A549 (cell line): ENCODE results near the gene LRRC71. TPM values are rescaled to one million over a fixed set of nuclear protein-coding genes. Genes with fewer than 3 reads are reported as not detected.

Experiments used
- ATAC-seq, 2 experiments: fragments of 200-7000 bp in 1 of 2; fragments of >200 bp in 1 of 2; cut with Nextera tagmentation in 1 of 2; cut with Tn5 transposase in 1 of 2; 3 replicates each; pipeline versions ENCODE4 v1.8.0 to v1.9.1; 2018 to 2020; ENCODE audit warnings: mild to moderate bottlenecking in 1 of 2, moderate library complexity in 1 of 2
- CTCF ChIA-PET: fragments of 300-600 bp; sonication (Branson Sonifier 250); formaldehyde crosslinking; extraction: SDS; loops from one replicate; lab custom pipeline; 2021; ENCODE audit warnings: antibody characterized with exemption, inconsistent platforms; lab: Yijun Ruan, JAX
- POLR2A ChIA-PET: fragments of 350-600 bp; formaldehyde crosslinking; extraction: SDS; loops from one replicate; lab custom pipeline; 2021; ENCODE audit warnings: antibody characterized with exemption, inconsistent platforms; lab: Yijun Ruan, JAX
- DNase-seq, 2 experiments: peaks; one replicate each; pipeline versions ENCODE4 v3.0.0 to v3.0.0-alpha.2; 2011 to 2016; ENCODE audit warnings: low read depth in 1 of 2, low spot score in 1 of 2
- FAIRE-seq: peaks from 2 replicates; lab custom pipeline; 2011; peaks lifted over from hg19 to GRCh38; lab: Jason Lieb, UNC
- H3K27ac ChIP-seq, 2 experiments: fragments of >200 bp; sonication (Bioruptor Twin); formaldehyde crosslinking; 3 replicates each; pipeline ENCODE4 v1.5.1; 2016 to 2017
- H3K4me1 ChIP-seq: fragments of >200 bp; sonication (Bioruptor Twin); formaldehyde crosslinking; 3 replicates; pipeline ENCODE4 v1.6.1; 2016
- H3K4me2 ChIP-seq: fragments of >200 bp; sonication (Bioruptor Twin); formaldehyde crosslinking; 3 replicates; pipeline ENCODE4 v1.6.1; 2016
- H3K4me3 ChIP-seq: fragments of >200 bp; sonication (Bioruptor Twin); formaldehyde crosslinking; 3 replicates; pipeline ENCODE4 v1.5.1; 2016
- H3K9me3 ChIP-seq: fragments of >200 bp; sonication (Bioruptor Twin); formaldehyde crosslinking; 3 replicates; pipeline ENCODE4 v1.6.1; 2016
- BHLHE40 ChIP-seq: IDR thresholded peaks from 2 replicates; pipeline ENCODE4 v1.6.1; 2012; ENCODE audit warnings: low read depth, low read length, inconsistent platforms
- CHD2 ChIP-seq: fragments of 150-350 bp; IDR thresholded peaks from 2 replicates; pipeline ENCODE4 v1.6.1; 2014; ENCODE audit warnings: low read length; ENCODE audit not compliant: partially characterized antibody
- E2F6 ChIP-seq: IDR thresholded peaks from 2 replicates; pipeline ENCODE4 v1.6.1; 2012; ENCODE audit warnings: low read depth, borderline replicate concordance
- EHMT2 ChIP-seq: fragments of 200-600 bp; sonication (generic); IDR thresholded peaks from 2 replicates; pipeline ENCODE4 v1.6.1; 2016; ENCODE audit warnings: antibody characterized with exemption, low read depth, mild to moderate bottlenecking, moderate library complexity
- ELK1 ChIP-seq: fragments of 150-350 bp; IDR thresholded peaks from 2 replicates; pipeline ENCODE4 v1.6.1; 2014; ENCODE audit warnings: low read depth, mild to moderate bottlenecking, low read length
- EP300 ChIP-seq, 2 experiments: fragments of >200 bp; sonication (Bioruptor Twin); formaldehyde crosslinking; IDR thresholded peaks; 2 replicates in 1 of 2; 3 replicates in 1 of 2; pipeline ENCODE4 v1.6.1; 2016 to 2017
- ESRRA ChIP-seq: fragments of 150-350 bp; IDR thresholded peaks from 2 replicates; pipeline ENCODE4 v1.6.1; 2014; ENCODE audit warnings: mild to moderate bottlenecking, low read length, borderline replicate concordance
- FOSB ChIP-seq: fragments of 250-450 bp; sonication (Bioruptor Pico); IDR thresholded peaks from 2 replicates; pipeline ENCODE4 v1.5.0; 2020; ENCODE audit warnings: mild to moderate bottlenecking, moderate library complexity
- GATA3 ChIP-seq: IDR thresholded peaks from 2 replicates; pipeline ENCODE4 v1.6.1; 2012; ENCODE audit warnings: borderline replicate concordance
- HDAC2 ChIP-seq: fragments of 200-600 bp; sonication (generic); IDR thresholded peaks from 2 replicates; pipeline ENCODE4 v1.6.1; 2016
- HES2 ChIP-seq: fragments of >200 bp; sonication (Bioruptor Twin); formaldehyde crosslinking; IDR thresholded peaks from 2 replicates; pipeline ENCODE4 v1.6.1; 2016
- HEYL ChIP-seq: fragments of 250-450 bp; sonication (Bioruptor Pico); IDR thresholded peaks from 2 replicates; pipeline ENCODE4 v1.8.0; 2021; ENCODE audit warnings: mild to moderate bottlenecking, moderate library complexity
- HMGXB4 ChIP-seq: fragments of 250-450 bp; sonication (Bioruptor Pico); IDR thresholded peaks from 2 replicates; pipeline ENCODE4 v1.5.0; 2021; ENCODE audit warnings: mild to moderate bottlenecking, moderate library complexity, borderline replicate concordance
- JUN ChIP-seq, 2 experiments: fragments of >200 bp; sonication (Bioruptor Twin); formaldehyde crosslinking; IDR thresholded peaks; 2 replicates in 1 of 2; 3 replicates in 1 of 2; pipeline ENCODE4 v1.6.1; 2016 to 2017
- JUNB ChIP-seq: fragments of >200 bp; sonication (Bioruptor Twin); formaldehyde crosslinking; IDR thresholded peaks from 2 replicates; pipeline ENCODE4 v1.6.1; 2016
- KDM5A ChIP-seq: fragments of 200-600 bp; sonication (generic); IDR thresholded peaks from 2 replicates; pipeline ENCODE4 v1.6.1; 2016; ENCODE audit warnings: antibody characterized with exemption, mild to moderate bottlenecking
- MAFK ChIP-seq: fragments of 450-650 bp; IDR thresholded peaks from 2 replicates; pipeline ENCODE4 v1.6.1; 2014; ENCODE audit not compliant: partially characterized antibody
- MAZ ChIP-seq: fragments of 150-350 bp; IDR thresholded peaks from 2 replicates; pipeline ENCODE4 v1.6.1; 2014; ENCODE audit warnings: antibody characterized with exemption, low read depth, low read length, borderline replicate concordance
- NFE2L2 ChIP-seq: fragments of 150-350 bp; conservative IDR thresholded peaks from 2 replicates; pipeline ENCODE4 v1.6.1; 2014; ENCODE audit warnings: low read length
- NR3C1 ChIP-seq: fragments of >200 bp; sonication (Bioruptor Twin); formaldehyde crosslinking; IDR thresholded peaks from 3 replicates; pipeline ENCODE4 v1.6.1; 2017
- PHF8 ChIP-seq: fragments of 200-600 bp; sonication (generic); IDR thresholded peaks from 2 replicates; pipeline ENCODE4 v1.6.1; 2016; ENCODE audit warnings: low read depth, mild to moderate bottlenecking, antibody characterized with exemption, moderate library complexity, borderline replicate concordance
- POLR2A ChIP-seq: IDR thresholded peaks from 2 replicates; pipeline ENCODE4 v1.6.1; 2012; ENCODE audit warnings: mild to moderate bottlenecking, low read length
- POLR2AphosphoS2 ChIP-seq: conservative IDR thresholded peaks from 2 replicates; pipeline ENCODE4 v1.6.1; 2012; ENCODE audit warnings: low read length, improper control_type of control experiment, inconsistent platforms
- RFX5 ChIP-seq: fragments of 450-650 bp; IDR thresholded peaks from 2 replicates; pipeline ENCODE4 v1.7.1; 2014; ENCODE audit warnings: antibody characterized with exemption, mild to moderate bottlenecking, moderate library complexity
- SMC3 ChIP-seq: fragments of >200 bp; sonication (Bioruptor Twin); formaldehyde crosslinking; IDR thresholded peaks from 3 replicates; pipeline ENCODE4 v1.6.1; 2018; ENCODE audit warnings: inconsistent platforms
- TFCP2L1 ChIP-seq: fragments of 250-450 bp; sonication (Bioruptor Pico); IDR thresholded peaks from 2 replicates; pipeline ENCODE4 v1.5.0; 2021; ENCODE audit warnings: mild to moderate bottlenecking
- ZC3H11A ChIP-seq: fragments of 450-650 bp; IDR thresholded peaks from 2 replicates; pipeline ENCODE4 v1.6.1; 2014; ENCODE audit warnings: antibody characterized with exemption, mild to moderate bottlenecking
- ZNF302 ChIP-seq: fragments of 250-450 bp; sonication (Bioruptor Pico); IDR thresholded peaks from 2 replicates; pipeline ENCODE4 v1.9.0; 2021; ENCODE audit warnings: inconsistent platforms, mild to moderate bottlenecking, moderate library complexity
- WGBS: methylation state at CpG from one replicate; pipeline ENCODE4 v1.1.6; 2017; ENCODE audit errors: missing lambda C conversion rate; 5-methylcytosine and 5-hydroxymethylcytosine counted together
- polyA plus RNA-seq, 4 experiments: library from polyadenylated mRNA; depleted of rRNA in 3 of 4; stranded (reverse); fragments of >200 nt; fragmentation: RNase III in 1 of 4; extraction: RNeasy Plus Mini Kit Qiagen cat#74134 plus additional on column Dnase treatment in 1 of 4; gene quantifications; 2 replicates in 3 of 4; 3 replicates in 1 of 4; pipeline ENCODE4 v1.2.3, GENCODE V29; 2011 to 2017

Gene LRRC71
- polyA plus RNA-seq, 2 of the 4 experiments (the other 2 are of a cell fraction): 0.10 TPM; not detected in 1

- H3K9me3 ChIP-seq: no peaks in the 10 kb centered on the region
- TF ChIP-seq NFE2L2 (no peak), ELK1 (no peak), NR3C1 (no peak), PHF8 (no peak), GATA3 (no peak), HMGXB4 (no peak), POLR2AphosphoS2 (no peak), E2F6 (no peak), MAFK (no peak), HES2 (no peak), RFX5 (no peak), ZNF302 (CRISPR knock-in tag) (no peak), BHLHE40 (no peak), SMC3 (no peak)
- TF ChIP-seq, all 56 proteins: peak for 0
- ChIA-PET CTCF (interaction anchor here (0.6 to 20.8 kb wide), 11 partner anchors 10 to 215 kb away, joined by 3 to 239 read pairs (median 5); partner anchors contain the start of genes INSRR, NTRK1 and PEAR1), POLR2A (no interaction called here)
- 78% methylated on average over 5 of the region's 5 CpGs for WGBS
- no peak overlapping the region for H3K4me2 ChIP-seq
- no peak overlapping the region for H3K4me3 ChIP-seq
- DNase-seq (no peak), FAIRE-seq (no peak), ATAC-seq (no peak)
- H3K27ac ChIP-seq: no peak overlapping the region
- H3K4me1 ChIP-seq: peaks cover 13% of the 10 kb centered on the region
These were observed 46.3 kb upstream of the LRRC71 start for GRCh38 chr1:156874142-156874541.

GRCh38 chr1:156874572-156875340 is 45.7 kb upstream of the LRRC71 start:
- Histone ChIP-seq H3K4me3 (no peak overlapping the region), H3K4me1 (peaks cover 13% of the 10 kb centered on the region), H3K27ac (no peak overlapping the region), H3K4me2 (no peak overlapping the region), H3K9me3 (no peaks in the 10 kb centered on the region)
- ChIA-PET CTCF (interaction anchor here (0.6 to 20.8 kb wide), 11 partner anchors 12 to 185 kb away, joined by 3 to 239 read pairs (median 6); partner anchors contain the start of genes INSRR, NTRK1 and PEAR1), POLR2A (no interaction called here)
- FAIRE-seq (no peak), ATAC-seq (no peak), DNase-seq (no peak)
- no peak for TF ChIP-seq ZC3H11A
- TF ChIP-seq EP300 (IDR thresholded peaks at IDR 0.05): no peak
- TF ChIP-seq CHD2: no peak
- no peak for TF ChIP-seq HDAC2
- TF ChIP-seq HMGXB4: no peak
- no peak for TF ChIP-seq BHLHE40
- no peak for TF ChIP-seq EHMT2
- TF ChIP-seq MAZ: no peak
- no peak for TF ChIP-seq FOSB (CRISPR knock-in tag)
- no peak for TF ChIP-seq PHF8
- no peak for TF ChIP-seq JUN (IDR thresholded peaks at IDR 0.05)
- TF ChIP-seq ESRRA: no peak
- TF ChIP-seq ELK1: no peak
- no peak for TF ChIP-seq POLR2A
- TF ChIP-seq MAFK: no peak
- no peak for TF ChIP-seq TFCP2L1
- TF ChIP-seq JUNB: no peak
- TF ChIP-seq HEYL (CRISPR knock-in tag): no peak
- TF ChIP-seq GATA3: no peak
- TF ChIP-seq KDM5A: no peak
- 81% methylated on average over 16 of the region's 16 CpGs for WGBS
